ENCODE data around the gene PCNX1.

Gene PCNX1

GRCh38 chr14:71155743-71156142, 248.5 kb downstream of the PCNX1 start:
- no peak overlapping the region for H2BK120ac ChIP-seq (ENCODE audit: low read depth, low read length)
- DNase-seq = no peak

GRCh38 chr14:71163050-71163841, 256.0 kb downstream of the PCNX1 start:
- 69% methylated on average over 6 of the region's 6 CpGs for WGBS

More at GRCh38 chr14:71155743-71156142, 248.5 kb downstream of the PCNX1 start:
- H3K4me1 ChIP-seq (ENCODE audit: control insufficient read depth, insufficient read depth, low read depth, low read length) = no peaks in the 10 kb centered on the region
- no peak overlapping the region for H2AK5ac ChIP-seq (ENCODE audit: low read length, severe bottlenecking)
- H3K9me3 ChIP-seq (ENCODE audit: control insufficient read depth, low read length) = peaks cover 10% of the 10 kb centered on the region
- no peak overlapping the region for H2BK12ac ChIP-seq (ENCODE audit: low read length in 2 of 2)
- H2BK5ac ChIP-seq (ENCODE audit: low read depth, low read length, poor library complexity, severe bottlenecking) = no peak overlapping the region
- no peak overlapping the region for H2BK15ac ChIP-seq (ENCODE audit: low read depth, poor library complexity, severe bottlenecking)
- H3K27me3 ChIP-seq (ENCODE audit: control insufficient read depth in 1 of 2, insufficient read depth in 1 of 2, low read length in 2 of 2) = no peaks in the 10 kb centered on the region
- H4K91ac ChIP-seq (ENCODE audit: low read length) = peak overlapping the region; percentile 79
- H3K14ac ChIP-seq (ENCODE audit: low read length in 2 of 2) = no peak overlapping the region
- H3K4me2 ChIP-seq (ENCODE audit: low read length, poor library complexity, severe bottlenecking) = no peak overlapping the region
- H2AFZ ChIP-seq (ENCODE audit: low read depth, low read length) = no peak overlapping the region
- H3K27ac ChIP-seq (ENCODE audit: low read length, poor library complexity, severe bottlenecking) = no peak overlapping the region
- peak overlapping the region; percentile 14 for H4K8ac ChIP-seq (ENCODE audit: low read length)
- no peak overlapping the region for H3K9ac ChIP-seq (ENCODE audit: low read length)
- H3K23ac ChIP-seq (ENCODE audit: low read length in 2 of 2) = no peak overlapping the region
- no peaks in the 10 kb centered on the region for H3K36me3 ChIP-seq (ENCODE audit: control insufficient read depth in 1 of 2, insufficient read depth in 2 of 2, low read depth in 1 of 2, low read length in 2 of 2)
- H3K79me1 ChIP-seq (replicated peaks; ENCODE audit: low read length, poor library complexity, severe bottlenecking) = no peaks in the 10 kb centered on the region
- H3K4ac ChIP-seq (ENCODE audit: low read depth in 1 of 2, low read length in 2 of 2) = no peak overlapping the region
- H3K4me3 ChIP-seq (ENCODE audit: insufficient read depth in 1 of 2, low read depth in 1 of 2, low read length in 2 of 2) = no peak overlapping the region
- 77% methylated on average over 3 of the region's 5 CpGs for WGBS
- H3K18ac ChIP-seq (ENCODE audit: low read depth in 1 of 2, low read length in 2 of 2) = no peak overlapping the region

GRCh38 chr14:71163842-71164629, 256.8 kb downstream of the PCNX1 start:
- Histone ChIP-seq H4K91ac (ENCODE audit: low read length) (no peak overlapping the region), H3K9ac (ENCODE audit: low read length) (no peak overlapping the region), H3K4me3 (ENCODE audit: insufficient read depth in 1 of 2, low read depth in 1 of 2, low read length in 2 of 2) (no peak overlapping the region), H2AFZ (ENCODE audit: low read depth, low read length) (no peak overlapping the region), H4K8ac (ENCODE audit: low read length) (no peak overlapping the region), H3K4me1 (ENCODE audit: control insufficient read depth, insufficient read depth, low read depth, low read length) (peaks cover 22% of the 10 kb centered on the region), H3K27me3 (ENCODE audit: control insufficient read depth in 1 of 2, insufficient read depth in 1 of 2, low read length in 2 of 2) (peaks cover 0 to 4% of the 10 kb centered on the region in 2 experiments), H3K36me3 (ENCODE audit: control insufficient read depth in 1 of 2, insufficient read depth in 2 of 2, low read depth in 1 of 2, low read length in 2 of 2) (no peaks in the 10 kb centered on the region), H2BK12ac (ENCODE audit: low read length in 2 of 2) (no peak overlapping the region), H3K9me3 (ENCODE audit: control insufficient read depth, low read length) (peaks cover 12% of the 10 kb centered on the region), H3K14ac (ENCODE audit: low read length in 2 of 2) (no peak overlapping the region), H3K4me2 (ENCODE audit: low read length, poor library complexity, severe bottlenecking) (no peak overlapping the region), H2BK120ac (ENCODE audit: low read depth, low read length) (no peak overlapping the region), H3K18ac (ENCODE audit: low read depth in 1 of 2, low read length in 2 of 2) (no peak overlapping the region), H2AK5ac (ENCODE audit: low read length, severe bottlenecking) (peak overlapping the region; percentile 71), H2BK5ac (ENCODE audit: low read depth, low read length, poor library complexity, severe bottlenecking) (peak overlapping the region; percentile 21), H3K27ac (ENCODE audit: low read length, poor library complexity, severe bottlenecking) (peak overlapping the region; percentile 59), H3K4ac (ENCODE audit: low read depth in 1 of 2, low read length in 2 of 2) (no peak overlapping the region), H3K23ac (ENCODE audit: low read length in 2 of 2) (no peak overlapping the region), H3K79me1 (replicated peaks; ENCODE audit: low read length, poor library complexity, severe bottlenecking) (no peaks in the 10 kb centered on the region), H2BK15ac (ENCODE audit: low read depth, poor library complexity, severe bottlenecking) (no peak overlapping the region)
- DNase-seq = no peak
- 65% methylated on average over 10 of the region's 10 CpGs for WGBS

More at GRCh38 chr14:71163050-71163841, 256.0 kb downstream of the PCNX1 start:
- no peak overlapping the region for H2BK120ac ChIP-seq (ENCODE audit: low read depth, low read length)
- H4K91ac ChIP-seq (ENCODE audit: low read length) = no peak overlapping the region
- no peak overlapping the region for H3K4me3 ChIP-seq (ENCODE audit: insufficient read depth in 1 of 2, low read depth in 1 of 2, low read length in 2 of 2)
- H2BK15ac ChIP-seq (ENCODE audit: low read depth, poor library complexity, severe bottlenecking) = no peak overlapping the region
- no peak overlapping the region for H3K18ac ChIP-seq (ENCODE audit: low read depth in 1 of 2, low read length in 2 of 2)
- H2BK5ac ChIP-seq (ENCODE audit: low read depth, low read length, poor library complexity, severe bottlenecking) = no peak overlapping the region
- H2BK12ac ChIP-seq (ENCODE audit: low read length in 2 of 2) = no peak overlapping the region
- H3K4me1 ChIP-seq (ENCODE audit: control insufficient read depth, insufficient read depth, low read depth, low read length) = peaks cover 22% of the 10 kb centered on the region
- H3K27me3 ChIP-seq (ENCODE audit: control insufficient read depth in 1 of 2, insufficient read depth in 1 of 2, low read length in 2 of 2) = peaks cover 0 to 4% of the 10 kb centered on the region in 2 experiments
- no peak overlapping the region for H3K9ac ChIP-seq (ENCODE audit: low read length)
- peak overlapping the region; percentile 46 for H3K4me2 ChIP-seq (ENCODE audit: low read length, poor library complexity, severe bottlenecking)
- peaks cover 12% of the 10 kb centered on the region for H3K9me3 ChIP-seq (ENCODE audit: control insufficient read depth, low read length)
- H3K14ac ChIP-seq (ENCODE audit: low read length in 2 of 2) = no peak overlapping the region
- H3K4ac ChIP-seq (ENCODE audit: low read depth in 1 of 2, low read length in 2 of 2) = no peak overlapping the region
- no peak for DNase-seq
- H3K27ac ChIP-seq (ENCODE audit: low read length, poor library complexity, severe bottlenecking) = peak overlapping the region; percentile 59
- H3K36me3 ChIP-seq (ENCODE audit: control insufficient read depth in 1 of 2, insufficient read depth in 2 of 2, low read depth in 1 of 2, low read length in 2 of 2) = no peaks in the 10 kb centered on the region
- no peak overlapping the region for H3K23ac ChIP-seq (ENCODE audit: low read length in 2 of 2)
- H3K79me1 ChIP-seq (replicated peaks; ENCODE audit: low read length, poor library complexity, severe bottlenecking) = no peaks in the 10 kb centered on the region
- H2AFZ ChIP-seq (ENCODE audit: low read depth, low read length) = no peak overlapping the region
- H4K8ac ChIP-seq (ENCODE audit: low read length) = no peak overlapping the region
- H2AK5ac ChIP-seq (ENCODE audit: low read length, severe bottlenecking) = no peak overlapping the region

Measured in mesenchymal stem cell (in vitro differentiated cells and primary cell).